Ovary (tissue), 9 donors: ENCODE data around the gene HOXA6. TPM values are rescaled to one million over a fixed set of nuclear protein-coding genes. Genes with fewer than 3 reads are reported as not detected.

ENCODE experiments used
- DNase-seq, 5 donors: peaks; one replicate each; pipeline ENCODE4 v3.0.0-alpha.2; 2019 to 2020
- H3K27ac ChIP-seq, 2 donors: fragments of 200-600 bp; one replicate each; pipeline versions ENCODE4 v1.5.1 to v1.8.0; 2019 to 2022
- H3K27me3 ChIP-seq: fragments of 200-600 bp; one replicate; pipeline ENCODE4 v1.8.0; 2022
- H3K36me3 ChIP-seq: fragments of 200-600 bp; sonication (generic); one replicate; pipeline ENCODE4 v1.5.1; 2019
- H3K4me1 ChIP-seq: one replicate; pipeline ENCODE4 v1.8.1; 2013; ENCODE audit warnings: mild to moderate bottlenecking, moderate library complexity; ENCODE audit not compliant: insufficient read depth
- H3K4me3 ChIP-seq: fragments of 200-600 bp; sonication (generic); one replicate; pipeline ENCODE4 v1.5.1; 2017
- H3K9me3 ChIP-seq, 2 donors: fragments of 200-600 bp in 1 of 2; sonication (generic) in 1 of 2; one replicate each; pipeline versions ENCODE4 v1.5.1 to v1.8.1; 2013 to 2019; ENCODE audit warnings: mild to moderate bottlenecking in 1 of 2, moderate library complexity in 1 of 2
- CTCF ChIP-seq, 3 donors: fragments of 450-650 bp in 2 of 3; fragments of 200-600 bp in 1 of 3; IDR thresholded peaks; one replicate each; pipeline versions ENCODE4 v1.5.1 to v1.8.0; 2016 to 2022; ENCODE audit warnings: antibody characterized with exemption in 3 of 3, mild to moderate bottlenecking in 1 of 3
- EP300 ChIP-seq: sonication (generic); formaldehyde crosslinking; IDR thresholded peaks from one replicate; pipeline ENCODE4 v1.6.1; 2017; ENCODE audit warnings: antibody characterized with exemption
- POLR2A ChIP-seq: fragments of 450-650 bp; IDR thresholded peaks from one replicate; pipeline ENCODE4 v1.6.1; 2017; ENCODE audit warnings: antibody characterized with exemption, mild to moderate bottlenecking, moderate library complexity
- WGBS, 3 donors: extraction: QIAGEN DNeasy Blood & Tissue Kit in 1 of 3; methylation state at CpG; one replicate each; pipeline versions ENCODE4 v1.1.5 to v1.1.7; 2013 to 2017; 5-methylcytosine and 5-hydroxymethylcytosine counted together
- intact Hi-C, 4 donors: fragments of 100-400 bp; cut with DNase I; formaldehyde crosslinking; loops; one replicate each; pipeline versions ENCODE4 v1.11.0 to v1.15.1; 2022 to 2023
- polyA plus RNA-seq, 2 donors: library from polyadenylated mRNA; stranded (reverse); fragments of 200-250 nt in 1 of 2; fragments of 350-450 nt in 1 of 2; fragmentation: Illumina TruSeq in 1 of 2; extraction: RNeasy Lipid Tissue Mini Kit (QIAGEN cat#74804) in 1 of 2; gene quantifications; one replicate each; pipeline ENCODE4 v1.2.3, GENCODE V29; 2013 to 2014
- total RNA-seq, 7 donors: library from RNA; depleted of rRNA in 2 of 7; stranded (reverse); fragments of >200 nt in 2 of 7; fragmentation: NEBNext Ultra II Directional in 3 of 7; extraction: Animal tissue kit (Norgen Biotek cat#: 25700) in 3 of 7; gene quantifications; one replicate each; pipeline versions ENCODE4 v1.1.0 to v1.2.4, GENCODE V29; 2016 to 2023
- donor health status: DM: no; HTN: no; CAD: no; lungs with moderate emphysema.
- donor health status: DM: no; HTN: no; CAD: no.
- donor health status: Bipolar disorder and iron deficiency.
- donor health status: DM: yes; HTN: yes; CAD: no.
- donor health status: DM: no; HTN: no; CAD: no.
- donor health status: DM: yes; HTN: yes; CAD: no.

Gene HOXA6
- total and polyA plus RNA-seq, 9 donors = 0.29 to 4.2 (median 0.39) TPM; not detected in 1

- Histone ChIP-seq H3K27me3 (peaks cover 6% of the 10 kb centered on the region), H3K4me3 (no peak overlapping the region), H3K9me3 (no peaks in the 10 kb centered on the region), H3K36me3 (no peaks in the 10 kb centered on the region), H3K4me1 (peaks cover 4% of the 10 kb centered on the region), H3K27ac (no peak overlapping the region)
- TF ChIP-seq EP300 (no peak), POLR2A (no peak), CTCF (IDR thresholded peaks at IDR 0.05) (no peak)
- intact Hi-C loops = loop anchor here (5.0 to 10.0 kb wide), 6 partner anchors 785 to 1275 kb away; partner anchors contain the start of genes CBX3 (in 1 of the 4) and HNRNPA2B1 (in 1 of the 4)
- 86 to 90% (median 88%) methylated on average over 27 of the region's 27 CpGs for WGBS, 3 donors
- DNase-seq = peak in 2 of 5 donors; percentile 9 to 19
Measured at GRCh38 chr7:27159266-27160144, 11.9 kb upstream of the HOXA6 start.

DNA sequence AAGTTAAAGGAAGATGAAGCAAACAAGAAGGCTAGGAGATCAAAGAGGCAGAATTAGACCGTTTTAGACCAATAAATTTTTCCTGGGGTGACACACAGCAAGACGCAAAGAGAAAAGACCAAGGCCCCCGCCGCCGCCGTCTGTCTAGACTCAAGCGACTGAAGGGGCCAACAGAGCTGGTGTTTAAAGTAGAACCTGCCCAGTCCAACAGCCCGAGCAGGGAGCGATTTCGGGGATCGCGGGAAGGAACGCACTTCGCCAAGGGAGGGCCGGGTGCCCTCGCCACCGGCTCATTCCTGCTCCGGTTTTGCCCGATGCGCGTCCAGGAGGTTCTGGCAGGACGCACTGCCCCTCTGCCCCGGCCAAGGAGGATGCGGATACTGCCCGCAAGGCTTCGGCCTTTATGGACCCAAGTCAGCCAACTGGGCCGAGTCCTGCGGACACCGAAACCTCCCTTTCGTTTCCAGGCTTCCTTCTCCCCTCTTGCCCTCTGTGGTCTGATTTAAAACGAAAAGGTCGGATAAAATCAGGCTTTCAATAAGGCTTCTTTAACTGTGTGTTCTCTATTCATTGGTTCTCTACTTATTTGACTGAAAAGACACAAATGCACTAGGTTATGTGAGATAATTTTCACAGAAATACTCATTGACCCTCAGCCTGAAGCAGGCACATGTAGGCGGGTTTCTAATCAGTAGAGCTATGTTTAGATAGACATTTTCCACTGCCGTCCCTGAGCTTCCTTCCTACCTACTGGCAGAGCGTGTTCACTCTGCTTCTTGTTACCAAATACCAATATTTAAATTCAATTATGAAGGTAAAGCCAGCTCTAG, 11.1 kb upstream of the HOXA6 start:
- 49 to 63% (median 51%) methylated on average over 35 of the region's 35 CpGs for WGBS, 3 donors
- intact Hi-C loops = loop anchor here in 2 of 4 donors (5.0 to 10.0 kb wide), 3 partner anchors 791 to 1264 kb away; partner anchors contain the start of genes CBX3 (in 1 of the 2) and HNRNPA2B1 (in 1 of the 2)
- H3K4me1 ChIP-seq = peaks cover 4% of the 10 kb centered on the region
- H3K9me3 ChIP-seq = no peaks in the 10 kb centered on the region
- DNase-seq = peak in 2 of 5 donors; percentile 17 to 25
- no peak overlapping the region for H3K4me3 ChIP-seq
- no peak for TF ChIP-seq CTCF (IDR thresholded peaks at IDR 0.05)
- no peak for TF ChIP-seq EP300
- peaks cover 3% of the 10 kb centered on the region for H3K27me3 ChIP-seq
- H3K36me3 ChIP-seq = no peaks in the 10 kb centered on the region
- H3K27ac ChIP-seq = no peak overlapping the region

GRCh38 chr7:27157702-27158431, 10.3 kb upstream of the HOXA6 start:
- intact Hi-C loops = loop anchor here in 2 of 4 donors (5.0 to 10.0 kb wide), 3 partner anchors 791 to 1263 kb away; partner anchors contain the start of genes CBX3 (in 1 of the 2) and HNRNPA2B1 (in 1 of the 2)
- peak in 2 of 5 donors; percentile 19 to 23 for DNase-seq

More at GRCh38 chr7:27157702-27158431, 10.3 kb upstream of the HOXA6 start:
- Histone ChIP-seq H3K4me3 (no peak overlapping the region), H3K4me1 (peaks cover 4% of the 10 kb centered on the region), H3K9me3 (no peaks in the 10 kb centered on the region), H3K36me3 (no peaks in the 10 kb centered on the region), H3K27ac (no peak overlapping the region), H3K27me3 (peaks cover 3% of the 10 kb centered on the region)
- TF ChIP-seq POLR2A (no peak), EP300 (no peak), CTCF (IDR thresholded peaks at IDR 0.05) (no peak)
- WGBS, 3 donors = 37 to 54% (median 39%) methylated on average over 30 of the region's 30 CpGs
